Upper lobe of left lung (tissue), 4 donors: ENCODE data around the gene RNF2.

Experiments
- CTCF ChIP-seq, 6 experiments: fragments of 450-650 bp in 4 of 6; fragments of 200-600 bp in 2 of 6; sonication (generic) in 2 of 6; IDR thresholded peaks; one replicate each; pipeline ENCODE4 v1.5.1; 2016 to 2019; ENCODE audit warnings: antibody characterized with exemption in 6 of 6
- POLR2A ChIP-seq, 4 donors: fragments of 450-650 bp; IDR thresholded peaks; one replicate each; pipeline ENCODE4 v1.5.1; 2016 to 2017; ENCODE audit warnings: antibody characterized with exemption in 4 of 4, mild to moderate bottlenecking in 2 of 4
- POLR2AphosphoS5 ChIP-seq, 2 donors: sonication (generic); formaldehyde crosslinking; IDR thresholded peaks; one replicate each; pipeline ENCODE4 v1.5.1; 2017; ENCODE audit warnings: antibody characterized with exemption in 2 of 2

GRCh38 chr1:185015631-185016030, 29.7 kb upstream of the RNF2 start:
- no peak for TF ChIP-seq CTCF (IDR thresholded peaks at IDR 0.05)
- no peak for TF ChIP-seq POLR2A (IDR thresholded peaks at IDR 0.05)
- no peak for TF ChIP-seq POLR2AphosphoS5 (IDR thresholded peaks at IDR 0.05)
